Measurements from ENCODE around the gene GNL1. TPM values are rescaled to one million over a fixed set of nuclear protein-coding genes. Genes with fewer than 3 reads are reported as not detected.

The GNL1 gene
- total and polyA plus RNA-seq, 9 of the 15 experiments (the other 6 are each of a cell fraction or from before 2014, with no cell fraction given): 0.73 to 112 (median 58.0) TPM

- no peak for TF ChIP-seq ARID4B (CRISPR knock-in tag; IDR thresholded peaks at IDR 0.05)
- peak; percentile 53; the same call in 1 of the 2 replicates for TF ChIP-seq SMARCE1 (IDR thresholded peaks at IDR 0.05)
- no peak for TF ChIP-seq KLF10 (CRISPR knock-in tag; IDR thresholded peaks at IDR 0.05)
- 0 out of 2 replicates have a peak, but pooled peaks have one; percentile 28 for TF ChIP-seq ZNF584 (CRISPR knock-in tag; IDR thresholded peaks at IDR 0.05; ENCODE audit: low read depth)
- no peak for TF ChIP-seq SIN3B (IDR thresholded peaks at IDR 0.05; ENCODE audit: low read depth)
- 0 out of 2 replicates have a peak, but pooled peaks have one; percentile 28 for TF ChIP-seq ZNF175 (CRISPR knock-in tag; IDR thresholded peaks at IDR 0.05; ENCODE audit: low read depth)
- no peak for TF ChIP-seq ELF1 (tag; IDR thresholded peaks at IDR 0.05)
- TF ChIP-seq NFRKB (IDR thresholded peaks at IDR 0.05; ENCODE audit: low read depth): no peak
- TF ChIP-seq SETDB1 (IDR thresholded peaks at IDR 0.05; ENCODE audit: low read length): no peak
- TF ChIP-seq BMI1 (IDR thresholded peaks at IDR 0.05; ENCODE audit: low read length): no peak
- 0 out of 2 replicates have a peak, but pooled peaks have one; percentile 31 for TF ChIP-seq ZFX (CRISPR knock-in tag; IDR thresholded peaks at IDR 0.05)
- TF ChIP-seq, protein P1, sequence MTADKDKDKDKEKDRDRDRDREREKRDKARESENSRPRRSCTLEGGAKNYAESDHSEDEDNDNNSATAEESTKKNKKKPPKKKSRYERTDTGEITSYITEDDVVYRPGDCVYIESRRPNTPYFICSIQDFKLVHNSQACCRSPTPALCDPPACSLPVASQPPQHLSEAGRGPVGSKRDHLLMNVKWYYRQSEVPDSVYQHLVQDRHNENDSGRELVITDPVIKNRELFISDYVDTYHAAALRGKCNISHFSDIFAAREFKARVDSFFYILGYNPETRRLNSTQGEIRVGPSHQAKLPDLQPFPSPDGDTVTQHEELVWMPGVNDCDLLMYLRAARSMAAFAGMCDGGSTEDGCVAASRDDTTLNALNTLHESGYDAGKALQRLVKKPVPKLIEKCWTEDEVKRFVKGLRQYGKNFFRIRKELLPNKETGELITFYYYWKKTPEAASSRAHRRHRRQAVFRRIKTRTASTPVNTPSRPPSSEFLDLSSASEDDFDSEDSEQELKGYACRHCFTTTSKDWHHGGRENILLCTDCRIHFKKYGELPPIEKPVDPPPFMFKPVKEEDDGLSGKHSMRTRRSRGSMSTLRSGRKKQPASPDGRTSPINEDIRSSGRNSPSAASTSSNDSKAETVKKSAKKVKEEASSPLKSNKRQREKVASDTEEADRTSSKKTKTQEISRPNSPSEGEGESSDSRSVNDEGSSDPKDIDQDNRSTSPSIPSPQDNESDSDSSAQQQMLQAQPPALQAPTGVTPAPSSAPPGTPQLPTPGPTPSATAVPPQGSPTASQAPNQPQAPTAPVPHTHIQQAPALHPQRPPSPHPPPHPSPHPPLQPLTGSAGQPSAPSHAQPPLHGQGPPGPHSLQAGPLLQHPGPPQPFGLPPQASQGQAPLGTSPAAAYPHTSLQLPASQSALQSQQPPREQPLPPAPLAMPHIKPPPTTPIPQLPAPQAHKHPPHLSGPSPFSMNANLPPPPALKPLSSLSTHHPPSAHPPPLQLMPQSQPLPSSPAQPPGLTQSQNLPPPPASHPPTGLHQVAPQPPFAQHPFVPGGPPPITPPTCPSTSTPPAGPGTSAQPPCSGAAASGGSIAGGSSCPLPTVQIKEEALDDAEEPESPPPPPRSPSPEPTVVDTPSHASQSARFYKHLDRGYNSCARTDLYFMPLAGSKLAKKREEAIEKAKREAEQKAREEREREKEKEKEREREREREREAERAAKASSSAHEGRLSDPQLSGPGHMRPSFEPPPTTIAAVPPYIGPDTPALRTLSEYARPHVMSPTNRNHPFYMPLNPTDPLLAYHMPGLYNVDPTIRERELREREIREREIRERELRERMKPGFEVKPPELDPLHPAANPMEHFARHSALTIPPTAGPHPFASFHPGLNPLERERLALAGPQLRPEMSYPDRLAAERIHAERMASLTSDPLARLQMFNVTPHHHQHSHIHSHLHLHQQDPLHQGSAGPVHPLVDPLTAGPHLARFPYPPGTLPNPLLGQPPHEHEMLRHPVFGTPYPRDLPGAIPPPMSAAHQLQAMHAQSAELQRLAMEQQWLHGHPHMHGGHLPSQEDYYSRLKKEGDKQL (CRISPR knock-in tag; IDR thresholded peaks at IDR 0.05; ENCODE audit: borderline replicate concordance): no peak
- TF ChIP-seq NFE2 (IDR thresholded peaks at IDR 0.05; ENCODE audit: low read depth): 0 out of 2 replicates have a peak, but pooled peaks have one; percentile 39
- TF ChIP-seq TCF15 (CRISPR knock-in tag; IDR thresholded peaks at IDR 0.05): no peak
- TF ChIP-seq ZNF395 (CRISPR knock-in tag; IDR thresholded peaks at IDR 0.05): peak; percentile 77
- TF ChIP-seq KDM5B (IDR thresholded peaks at IDR 0.05; ENCODE audit: insufficient replicate concordance, low read depth, low read length): no peak
- TF ChIP-seq TAF1 (IDR thresholded peaks at IDR 0.05; ENCODE audit: control insufficient read depth, extremely low read depth, insufficient read depth, low read length, severe bottlenecking): no peak
Measured at GRCh38 chr6:30530014-30530413, 26.3 kb downstream of the GNL1 start (continued).

All from K562 (cell line).